Keratinocyte (primary cell): Measurements from ENCODE around the gene SEC14L3.

Source experiments
- EZH2 ChIP-seq: IDR thresholded peaks from one replicate; pipeline ENCODE4 v1.6.1; 2012; ENCODE audit warnings: inconsistent platforms, mild to moderate bottlenecking, low read length, moderate library complexity
- TF ChIP-seq, protein P1 (sequence below), 3 experiments: IDR thresholded peaks in 1 of 3; conservative IDR thresholded peaks in 1 of 3; optimal IDR thresholded peaks in 1 of 3; 2 replicates in 2 of 3; 3 replicates in 1 of 3; pipeline versions ENCODE3 to v1.5.1; 2011; ENCODE audit warnings: low read length in 3 of 3, mild to moderate bottlenecking in 3 of 3, moderate library complexity in 2 of 3, control low read depth in 1 of 3, inconsistent platforms in 1 of 3; ENCODE audit not compliant: insufficient read depth in 2 of 3; ENCODE audit errors: extremely low read depth in 1 of 3

DNA sequence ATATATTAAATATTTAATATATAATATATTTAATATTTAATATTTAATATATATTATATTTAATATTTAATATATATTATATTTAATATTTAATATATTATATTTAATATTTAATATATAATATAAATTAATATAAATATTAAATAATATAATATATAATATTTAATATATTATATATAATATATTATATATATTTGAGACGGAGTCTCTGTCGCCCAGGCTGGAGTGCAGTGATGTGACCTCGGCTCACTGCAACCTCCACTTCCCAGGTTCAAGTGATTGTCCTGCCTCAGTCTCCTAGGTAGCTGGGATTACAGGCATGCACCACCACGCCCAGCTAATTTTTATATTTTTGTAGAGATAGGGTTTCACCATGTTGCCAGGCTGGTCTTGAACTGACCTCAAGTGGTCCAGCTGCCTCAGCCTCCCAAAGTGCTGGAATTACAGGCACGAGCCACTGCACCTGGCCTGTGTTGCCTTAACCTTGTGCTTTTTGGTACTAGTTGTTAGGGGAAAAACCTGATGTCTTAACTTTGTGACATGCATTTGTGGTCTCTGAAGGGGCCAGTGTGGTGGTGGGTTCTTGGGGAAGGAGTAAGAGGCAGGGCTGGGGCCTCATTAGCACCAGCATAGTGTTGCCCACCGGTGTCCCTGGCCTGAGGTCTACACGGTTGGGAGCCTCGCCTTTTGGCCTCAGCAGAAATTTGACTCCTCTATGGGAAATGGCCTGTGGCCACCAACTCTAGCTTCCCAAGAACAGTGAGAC is 16.6 kb downstream of the SEC14L3 start:
- TF ChIP-seq, protein P1, sequence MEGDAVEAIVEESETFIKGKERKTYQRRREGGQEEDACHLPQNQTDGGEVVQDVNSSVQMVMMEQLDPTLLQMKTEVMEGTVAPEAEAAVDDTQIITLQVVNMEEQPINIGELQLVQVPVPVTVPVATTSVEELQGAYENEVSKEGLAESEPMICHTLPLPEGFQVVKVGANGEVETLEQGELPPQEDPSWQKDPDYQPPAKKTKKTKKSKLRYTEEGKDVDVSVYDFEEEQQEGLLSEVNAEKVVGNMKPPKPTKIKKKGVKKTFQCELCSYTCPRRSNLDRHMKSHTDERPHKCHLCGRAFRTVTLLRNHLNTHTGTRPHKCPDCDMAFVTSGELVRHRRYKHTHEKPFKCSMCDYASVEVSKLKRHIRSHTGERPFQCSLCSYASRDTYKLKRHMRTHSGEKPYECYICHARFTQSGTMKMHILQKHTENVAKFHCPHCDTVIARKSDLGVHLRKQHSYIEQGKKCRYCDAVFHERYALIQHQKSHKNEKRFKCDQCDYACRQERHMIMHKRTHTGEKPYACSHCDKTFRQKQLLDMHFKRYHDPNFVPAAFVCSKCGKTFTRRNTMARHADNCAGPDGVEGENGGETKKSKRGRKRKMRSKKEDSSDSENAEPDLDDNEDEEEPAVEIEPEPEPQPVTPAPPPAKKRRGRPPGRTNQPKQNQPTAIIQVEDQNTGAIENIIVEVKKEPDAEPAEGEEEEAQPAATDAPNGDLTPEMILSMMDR (optimal IDR thresholded peaks at IDR 0.05 in 1 of 3, IDR thresholded peaks at IDR 0.05 in 1 of 3, conservative IDR thresholded peaks at IDR 0.05 in 1 of 3; ENCODE audit: extremely low read depth in 1 of 3, insufficient read depth in 2 of 3, low read length in 3 of 3) = no peak
- TF ChIP-seq EZH2 = no peak
